ENCODE measurements around the gene RNASE8.
"Not testable (repeated sequence)": the region's sequence is repeated elsewhere in the genome, so short reads cannot be mapped to it uniquely, and the experiment has no call there.

RNASE8 gene

GRCh38 chr14:21030531-21030930, 27.1 kb upstream of the RNASE8 start:
- no peak for DNase-seq

- DNase-seq = no peak
These were observed 25.1 kb upstream of the RNASE8 start for GRCh38 chr14:21032326-21033132.

GRCh38 chr14:21033133-21033698, 24.4 kb upstream of the RNASE8 start:
- DNase-seq = no peak

- DNase-seq = no peak
These were observed 22.9 kb upstream of the RNASE8 start, which contains the start of gene RNASE13 for GRCh38 chr14:21034707-21035106. TSS of gene RNASE13 (minus strand) at chr14:21034807. CDS start at chr14:21034288, 519 bp downstream.

GRCh38 chr14:21036751-21037150, 20.9 kb upstream of the RNASE8 start:
- DNase-seq = no peak

GRCh38 chr14:21037156-21037555, 20.5 kb upstream of the RNASE8 start:
- no peak for DNase-seq

- DNase-seq = no peak
These were observed 18.9 kb upstream of the RNASE8 start for GRCh38 chr14:21038441-21039422.

GRCh38 chr14:21039585-21040369, 17.8 kb upstream of the RNASE8 start:
- peak; percentile 67 for DNase-seq

GRCh38 chr14:21040370-21040925, 17.2 kb upstream of the RNASE8 start:
- no peak for DNase-seq

- DNase-seq = not testable (repeated sequence)
These were observed 16.7 kb upstream of the RNASE8 start for GRCh38 chr14:21040941-21041340.

GRCh38 chr14:21041676-21042433, 15.8 kb upstream of the RNASE8 start, which contains the start of gene RNASE7:
TSS of gene RNASE7 (plus strand) at chr14:21042362. CDS start at chr14:21042993, 631 bp downstream.
- DNase-seq = peak; percentile 62

- no peak for DNase-seq
These were observed 14.7 kb upstream of the RNASE8 start for GRCh38 chr14:21042918-21043317.

GRCh38 chr14:21043387-21043973, 14.1 kb upstream of the RNASE8 start:
- no peak for DNase-seq

- peak; percentile 73 for DNase-seq
These were observed 13.5 kb upstream of the RNASE8 start for GRCh38 chr14:21043974-21044618.

GRCh38 chr14:21047378-21047781, 10.2 kb upstream of the RNASE8 start:
- DNase-seq = no peak

GRCh38 chr14:21048638-21049037, 9.0 kb upstream of the RNASE8 start:
- DNase-seq = no peak

- DNase-seq = no peak
These were observed 8.3 kb upstream of the RNASE8 start for GRCh38 chr14:21049271-21049673.

- no peak for DNase-seq
These were observed 7.0 kb upstream of the RNASE8 start for GRCh38 chr14:21050597-21050996.

GRCh38 chr14:21053184-21054122, 4.2 kb upstream of the RNASE8 start:
- DNase-seq = no peak
